ENCODE results near the gene MARCHF3. TPM values are rescaled to one million over a fixed set of nuclear protein-coding genes. Genes with fewer than 3 reads are reported as not detected.

Gene MARCHF3
- total RNA-seq, 2 experiments from 2014 or later: 5.4 to 7.0 TPM

DNA sequence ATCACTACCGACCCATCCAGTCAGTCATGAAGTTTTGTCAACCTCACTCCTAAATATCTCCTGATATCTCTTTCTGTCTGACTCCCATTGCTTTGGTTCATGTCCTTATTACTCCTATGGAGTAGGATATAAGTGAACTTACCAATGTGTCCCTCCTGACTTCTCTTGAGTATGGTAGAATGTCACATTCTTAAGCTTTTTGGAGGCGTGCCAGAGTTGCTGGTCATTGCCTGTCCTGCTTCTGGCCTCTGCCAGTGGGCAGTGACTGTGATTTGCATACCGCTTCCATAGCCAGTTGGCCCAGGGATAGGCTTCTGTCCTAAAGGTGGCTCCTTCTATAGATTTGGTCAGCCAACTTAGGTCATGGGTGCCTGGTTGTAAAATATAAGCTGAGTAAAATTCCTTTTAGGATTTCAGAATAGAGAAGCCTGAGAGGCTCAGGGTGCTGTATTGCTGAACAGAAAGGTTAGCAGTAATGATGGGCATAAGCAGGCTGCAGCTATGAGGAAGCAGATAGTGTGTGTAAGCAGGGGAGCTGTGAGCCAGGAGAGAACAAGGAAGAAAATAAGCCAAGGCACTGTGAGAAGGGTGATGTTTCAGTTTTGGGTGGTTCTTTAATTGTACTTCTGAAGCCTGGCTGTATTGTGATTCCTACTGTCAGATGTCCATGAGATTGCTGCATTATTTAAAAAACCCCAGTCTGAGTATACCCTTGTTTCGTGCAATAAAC, 16.1 kb upstream of the MARCHF3 start:
- Histone ChIP-seq H3K9me3 (ENCODE audit: low read length) (no peaks in the 10 kb centered on the region), H3K79me2 (ENCODE audit: insufficient read depth, low read depth, low read length) (no peaks in the 10 kb centered on the region), H3K4me3 (ENCODE audit: low read depth, low read length, poor library complexity, severe bottlenecking) (no peak overlapping the region), H3K4me1 (ENCODE audit: insufficient read depth, low read length, poor library complexity, severe bottlenecking) (no peaks in the 10 kb centered on the region), H3K9me2 (ENCODE audit: insufficient read depth, low read length) (no peaks in the 10 kb centered on the region), H2AFZ (ENCODE audit: low read length) (no peak overlapping the region), H3K27ac (ENCODE audit: low read depth, low read length, poor library complexity, severe bottlenecking) (no peak overlapping the region), H4K20me1 (ENCODE audit: insufficient read depth, low read length) (no peaks in the 10 kb centered on the region), H3K4me2 (ENCODE audit: low read length) (no peak overlapping the region), H3K36me3 (ENCODE audit: insufficient read depth, low read length) (no peaks in the 10 kb centered on the region)
- ChIA-PET CTCF (ENCODE audit: unreplicated experiment) (no interaction called here), POLR2A (interaction anchor here (0.5 to 1.5 kb wide), 4 partner anchors 11 to 1856 kb away, joined by 3 to 5 read pairs (median 4); no protein-coding TSS in a partner anchor)
- intact Hi-C loops (cut with micrococcal nuclease; ENCODE audit: unreplicated experiment): no loop called here
- DNase-seq (ENCODE audit: low spot score): no peak
- BruUV-seq (replicated peaks): no TSS peak
- TF ChIP-seq, protein P1, sequence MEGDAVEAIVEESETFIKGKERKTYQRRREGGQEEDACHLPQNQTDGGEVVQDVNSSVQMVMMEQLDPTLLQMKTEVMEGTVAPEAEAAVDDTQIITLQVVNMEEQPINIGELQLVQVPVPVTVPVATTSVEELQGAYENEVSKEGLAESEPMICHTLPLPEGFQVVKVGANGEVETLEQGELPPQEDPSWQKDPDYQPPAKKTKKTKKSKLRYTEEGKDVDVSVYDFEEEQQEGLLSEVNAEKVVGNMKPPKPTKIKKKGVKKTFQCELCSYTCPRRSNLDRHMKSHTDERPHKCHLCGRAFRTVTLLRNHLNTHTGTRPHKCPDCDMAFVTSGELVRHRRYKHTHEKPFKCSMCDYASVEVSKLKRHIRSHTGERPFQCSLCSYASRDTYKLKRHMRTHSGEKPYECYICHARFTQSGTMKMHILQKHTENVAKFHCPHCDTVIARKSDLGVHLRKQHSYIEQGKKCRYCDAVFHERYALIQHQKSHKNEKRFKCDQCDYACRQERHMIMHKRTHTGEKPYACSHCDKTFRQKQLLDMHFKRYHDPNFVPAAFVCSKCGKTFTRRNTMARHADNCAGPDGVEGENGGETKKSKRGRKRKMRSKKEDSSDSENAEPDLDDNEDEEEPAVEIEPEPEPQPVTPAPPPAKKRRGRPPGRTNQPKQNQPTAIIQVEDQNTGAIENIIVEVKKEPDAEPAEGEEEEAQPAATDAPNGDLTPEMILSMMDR (conservative IDR thresholded peaks at IDR 0.05; ENCODE audit: low read length): no peak
- no peak for TF ChIP-seq EZH2phosphoT487 (IDR thresholded peaks at IDR 0.05; ENCODE audit: borderline replicate concordance, low read depth, low read length)

DNA sequence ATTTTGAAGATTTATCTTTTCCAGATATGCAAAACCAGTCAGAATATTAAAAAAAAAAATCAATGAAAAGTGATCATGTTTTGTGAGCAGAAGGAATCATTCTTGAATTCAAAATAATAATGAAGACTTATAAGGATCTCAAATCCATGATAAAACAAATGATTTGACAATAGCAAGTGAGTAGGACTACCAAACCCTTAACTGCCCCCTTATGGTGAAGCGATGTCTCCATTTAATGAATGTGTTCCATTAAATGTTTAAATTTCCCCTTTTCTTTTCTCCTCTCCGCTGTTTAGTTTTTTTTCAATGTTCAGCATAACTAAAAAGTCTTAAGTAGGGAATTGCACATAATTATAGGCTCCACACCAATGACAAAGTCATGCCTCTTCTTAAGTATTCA, 12.2 kb upstream of the MARCHF3 start:
- no peak overlapping the region for H3K4me3 ChIP-seq (ENCODE audit: low read depth, low read length, poor library complexity, severe bottlenecking)

More for the DNA sequence above, 12.2 kb upstream of the MARCHF3 start:
- Histone ChIP-seq H3K4me2 (ENCODE audit: low read length) (no peak overlapping the region), H3K79me2 (ENCODE audit: insufficient read depth, low read depth, low read length) (no peaks in the 10 kb centered on the region), H3K9me2 (ENCODE audit: insufficient read depth, low read length) (no peaks in the 10 kb centered on the region), H4K20me1 (ENCODE audit: insufficient read depth, low read length) (no peaks in the 10 kb centered on the region), H3K27ac (ENCODE audit: low read depth, low read length, poor library complexity, severe bottlenecking) (no peak overlapping the region), H3K36me3 (ENCODE audit: insufficient read depth, low read length) (no peaks in the 10 kb centered on the region), H3K9me3 (ENCODE audit: low read length) (no peaks in the 10 kb centered on the region), H2AFZ (ENCODE audit: low read length) (no peak overlapping the region), H3K4me1 (ENCODE audit: insufficient read depth, low read length, poor library complexity, severe bottlenecking) (no peaks in the 10 kb centered on the region)
- TF ChIP-seq, protein P1 (conservative IDR thresholded peaks at IDR 0.05; ENCODE audit: low read length): peak; percentile 69
- TF ChIP-seq EZH2phosphoT487 (IDR thresholded peaks at IDR 0.05; ENCODE audit: borderline replicate concordance, low read depth, low read length): no peak
- CTCF ChIA-PET (ENCODE audit: unreplicated experiment): no interaction called here
- POLR2A ChIA-PET: no interaction called here
- DNase-seq (ENCODE audit: low spot score): peak; percentile 33
- intact Hi-C loops (cut with micrococcal nuclease; ENCODE audit: unreplicated experiment): no loop called here
- BruUV-seq (replicated peaks): no TSS peak
